ENCODE measurements around the gene SCARB1.

Gene SCARB1

GRCh38 chr12:124732275-124733075 is 131.2 kb downstream of the SCARB1 start:
- CTCF ChIA-PET = interaction anchor here (0.6 to 1.3 kb wide), 3 partner anchors 12 to 359 kb away, joined by 3 read pairs; no protein-coding TSS in a partner anchor
- DNase-seq (ENCODE audit: low spot score) = no peak
- TF ChIP-seq, protein P1, sequence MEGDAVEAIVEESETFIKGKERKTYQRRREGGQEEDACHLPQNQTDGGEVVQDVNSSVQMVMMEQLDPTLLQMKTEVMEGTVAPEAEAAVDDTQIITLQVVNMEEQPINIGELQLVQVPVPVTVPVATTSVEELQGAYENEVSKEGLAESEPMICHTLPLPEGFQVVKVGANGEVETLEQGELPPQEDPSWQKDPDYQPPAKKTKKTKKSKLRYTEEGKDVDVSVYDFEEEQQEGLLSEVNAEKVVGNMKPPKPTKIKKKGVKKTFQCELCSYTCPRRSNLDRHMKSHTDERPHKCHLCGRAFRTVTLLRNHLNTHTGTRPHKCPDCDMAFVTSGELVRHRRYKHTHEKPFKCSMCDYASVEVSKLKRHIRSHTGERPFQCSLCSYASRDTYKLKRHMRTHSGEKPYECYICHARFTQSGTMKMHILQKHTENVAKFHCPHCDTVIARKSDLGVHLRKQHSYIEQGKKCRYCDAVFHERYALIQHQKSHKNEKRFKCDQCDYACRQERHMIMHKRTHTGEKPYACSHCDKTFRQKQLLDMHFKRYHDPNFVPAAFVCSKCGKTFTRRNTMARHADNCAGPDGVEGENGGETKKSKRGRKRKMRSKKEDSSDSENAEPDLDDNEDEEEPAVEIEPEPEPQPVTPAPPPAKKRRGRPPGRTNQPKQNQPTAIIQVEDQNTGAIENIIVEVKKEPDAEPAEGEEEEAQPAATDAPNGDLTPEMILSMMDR (conservative IDR thresholded peaks at IDR 0.05; ENCODE audit: low read depth) = no peak
- no peak overlapping the region for H3K27ac ChIP-seq
- POLR2A ChIA-PET (ENCODE audit: low non-redundant PET) = no interaction called here

GRCh38 chr12:124731869-124732268 is 131.8 kb downstream of the SCARB1 start:
- no peak overlapping the region for H3K27ac ChIP-seq
- CTCF ChIA-PET = interaction anchor here (1.3 kb wide), 1 partner anchor 12 kb away, joined by 3 read pairs; no protein-coding TSS in a partner anchor
- POLR2A ChIA-PET (ENCODE audit: low non-redundant PET) = interaction anchor here (0.5 kb wide), 1 partner anchor 336 kb away, joined by 3 read pairs; no protein-coding TSS in a partner anchor
- TF ChIP-seq, protein P1 (conservative IDR thresholded peaks at IDR 0.05; ENCODE audit: low read depth) = no peak
- no peak for DNase-seq (ENCODE audit: low spot score)

- H3K27ac ChIP-seq = no peak overlapping the region
- CTCF ChIA-PET = interaction anchor here (1.1 kb wide), 1 partner anchor 10 kb away, joined by 4 read pairs; no protein-coding TSS in a partner anchor
- TF ChIP-seq, protein P1 (conservative IDR thresholded peaks at IDR 0.05; ENCODE audit: low read depth) = no peak
Measured at GRCh38 chr12:124730455-124730932, 133.2 kb downstream of the SCARB1 start.

GRCh38 chr12:124727922-124728321 is 135.7 kb downstream of the SCARB1 start:
- DNase-seq (ENCODE audit: low spot score) = peak; percentile 29
- POLR2A ChIA-PET (ENCODE audit: low non-redundant PET) = no interaction called here
- CTCF ChIA-PET = interaction anchor here (0.7 to 0.8 kb wide), 2 partner anchors 114 to 334 kb away, joined by 3 to 5 read pairs; no protein-coding TSS in a partner anchor
- TF ChIP-seq, protein P1 (conservative IDR thresholded peaks at IDR 0.05; ENCODE audit: low read depth) = no peak
- H3K27ac ChIP-seq = peak overlapping the region; percentile 86

More at GRCh38 chr12:124730455-124730932, 133.2 kb downstream of the SCARB1 start:
- POLR2A ChIA-PET (ENCODE audit: low non-redundant PET) = no interaction called here
- no peak for DNase-seq (ENCODE audit: low spot score)

GRCh38 chr12:124727264-124727800 is 136.3 kb downstream of the SCARB1 start:
- peak; percentile 61 for DNase-seq (ENCODE audit: low spot score)
- ChIA-PET POLR2A (ENCODE audit: low non-redundant PET) (no interaction called here), CTCF (no interaction called here)
- TF ChIP-seq, protein P1 (conservative IDR thresholded peaks at IDR 0.05; ENCODE audit: low read depth) = no peak
- H3K27ac ChIP-seq = peak overlapping the region; percentile 86

All from RWPE1 (cell line).